Loucy (cell line): ENCODE measurements around the gene NHLH2.

Experiments used
- H2AFZ ChIP-seq: fragments of 200-600 bp; sonication (generic); 2 replicates; pipeline ENCODE4 v1.6.0; 2016; ENCODE audit warnings: antibody characterized with exemption, mild to moderate bottlenecking, low read length, moderate library complexity
- H3F3A ChIP-seq: fragments of 200-600 bp; 2 replicates; pipeline ENCODE4 v1.6.0; 2016; ENCODE audit warnings: antibody characterized with exemption, low read depth, mild to moderate bottlenecking
- H3K27me3 ChIP-seq: fragments of 200-600 bp; sonication (generic); 2 replicates; pipeline ENCODE4 v1.6.1; 2014; ENCODE audit warnings: low read length, mild to moderate bottlenecking; ENCODE audit not compliant: insufficient read depth, poor library complexity, severe bottlenecking
- H3K36me3 ChIP-seq: fragments of 200-600 bp; sonication (generic); 2 replicates; pipeline ENCODE4 v1.6.1; 2016; ENCODE audit warnings: low read length; ENCODE audit not compliant: insufficient read depth
- H3K4me1 ChIP-seq: fragments of 200-600 bp; sonication (generic); 2 replicates; pipeline ENCODE4 v1.5.1; 2014; ENCODE audit warnings: low read length, mild to moderate bottlenecking; ENCODE audit not compliant: insufficient read depth, poor library complexity, severe bottlenecking
- H3K4me2 ChIP-seq: fragments of 200-600 bp; sonication (generic); 2 replicates; pipeline ENCODE4 v1.6.0; 2014; ENCODE audit warnings: antibody characterized with exemption, low read length, low read depth, mild to moderate bottlenecking; ENCODE audit not compliant: poor library complexity, severe bottlenecking
- H3K4me3 ChIP-seq: fragments of 200-600 bp; sonication (generic); 2 replicates; pipeline ENCODE4 v1.5.1; 2014; ENCODE audit warnings: low read length, mild to moderate bottlenecking, mixed read lengths; ENCODE audit not compliant: poor library complexity, severe bottlenecking
- H3K79me2 ChIP-seq: fragments of 200-600 bp; sonication (generic); 2 replicates; pipeline ENCODE4 v1.6.1; 2014; ENCODE audit warnings: low read length; ENCODE audit not compliant: insufficient read depth
- H3K9ac ChIP-seq: fragments of 200-600 bp; sonication (generic); 2 replicates; pipeline ENCODE4 v1.6.0; 2014; ENCODE audit warnings: mild to moderate bottlenecking, low read depth, low read length, moderate library complexity; ENCODE audit not compliant: poor library complexity, severe bottlenecking
- H3K9me2 ChIP-seq: fragments of 200-600 bp; sonication (generic); replicated peaks from 2 replicates; pipeline ENCODE4 v1.6.1; 2016; ENCODE audit warnings: low read depth, low read length, mixed read lengths
- H3K9me3 ChIP-seq: fragments of 200-600 bp; sonication (generic); 2 replicates; pipeline ENCODE4 v1.6.1; 2014; ENCODE audit warnings: mild to moderate bottlenecking, antibody characterized with exemption, low read length, low read depth; ENCODE audit not compliant: insufficient read depth
- H4K20me1 ChIP-seq: fragments of 200-600 bp; sonication (generic); 2 replicates; pipeline ENCODE4 v1.6.0; 2014; ENCODE audit warnings: antibody characterized with exemption, low read length, mild to moderate bottlenecking; ENCODE audit not compliant: insufficient read depth, poor library complexity, severe bottlenecking
- CTCF ChIP-seq: fragments of 200-600 bp; sonication (generic); conservative IDR thresholded peaks from 2 replicates; pipeline ENCODE4 v1.5.1; 2014; ENCODE audit warnings: mild to moderate bottlenecking, antibody characterized with exemption, low read length
- EZH2phosphoT487 ChIP-seq: fragments of 200-600 bp; IDR thresholded peaks from 2 replicates; pipeline ENCODE4 v1.6.1; 2018; ENCODE audit warnings: antibody characterized with exemption, mild to moderate bottlenecking, moderate library complexity, borderline replicate concordance

NHLH2 gene

GRCh38 chr1:115865704-115866380 is 24.9 kb upstream of the NHLH2 start:
- Histone ChIP-seq H4K20me1 (no peaks in the 10 kb centered on the region), H3K9me3 (no peaks in the 10 kb centered on the region), H3F3A (no peaks in the 10 kb centered on the region), H3K9me2 (no peaks in the 10 kb centered on the region), H3K36me3 (no peaks in the 10 kb centered on the region), H3K79me2 (no peaks in the 10 kb centered on the region), H3K4me1 (no peaks in the 10 kb centered on the region), H3K4me3 (no peak overlapping the region), H3K9ac (no peak overlapping the region), H3K27me3 (no peaks in the 10 kb centered on the region), H2AFZ (no peak overlapping the region), H3K4me2 (no peak overlapping the region)
- TF ChIP-seq EZH2phosphoT487: no peak
- no peak for TF ChIP-seq CTCF

DNA sequence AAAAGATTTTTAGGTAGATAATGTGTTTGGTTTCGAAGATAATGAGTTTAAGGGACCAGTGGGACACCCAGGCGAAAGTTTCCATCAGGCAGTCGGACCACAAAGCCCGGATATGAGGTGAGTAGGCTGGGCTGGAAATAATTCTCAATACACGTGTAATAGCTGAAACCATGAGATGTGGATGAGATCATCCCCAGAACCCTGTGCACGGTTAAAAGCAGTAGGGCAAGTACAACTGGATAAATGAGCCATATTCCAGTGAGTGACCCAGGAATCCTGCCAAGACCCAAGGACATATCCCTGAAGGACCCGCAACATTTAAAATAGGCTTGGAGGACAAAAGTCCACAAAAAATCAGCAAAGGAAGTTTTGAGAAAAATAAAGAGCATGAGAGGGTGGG is 21.5 kb upstream of the NHLH2 start:
- Histone ChIP-seq H4K20me1 (no peaks in the 10 kb centered on the region), H2AFZ (no peak overlapping the region), H3K79me2 (no peaks in the 10 kb centered on the region), H3K4me3 (no peak overlapping the region), H3K9me2 (no peaks in the 10 kb centered on the region), H3K4me2 (no peak overlapping the region), H3K4me1 (no peaks in the 10 kb centered on the region), H3K9me3 (no peaks in the 10 kb centered on the region), H3F3A (no peaks in the 10 kb centered on the region), H3K9ac (no peak overlapping the region), H3K36me3 (no peaks in the 10 kb centered on the region), H3K27me3 (no peaks in the 10 kb centered on the region)
- TF ChIP-seq EZH2phosphoT487 (no peak), CTCF (no peak)

DNA sequence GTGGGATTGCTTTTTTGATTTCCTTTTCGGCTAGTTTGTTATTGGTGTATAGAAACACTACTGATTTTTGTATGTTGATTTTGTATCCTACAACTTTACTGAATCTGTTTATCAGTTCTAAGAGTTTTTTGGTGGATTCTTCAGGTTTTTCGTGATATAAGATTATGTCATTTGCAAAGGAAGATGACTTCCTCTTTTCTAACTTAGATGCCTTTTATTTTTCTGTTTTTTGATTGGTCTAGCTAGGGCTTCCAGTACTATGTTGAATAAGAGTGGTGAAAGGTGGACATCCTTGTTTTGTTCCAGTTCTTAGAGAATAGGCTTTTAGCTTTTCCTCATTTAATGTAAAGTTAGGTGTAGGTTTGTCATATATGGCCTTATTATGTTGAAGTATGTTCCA is 13.1 kb upstream of the NHLH2 start:
- Histone ChIP-seq H2AFZ (no peak overlapping the region), H3F3A (no peaks in the 10 kb centered on the region), H3K9ac (no peak overlapping the region), H3K79me2 (no peaks in the 10 kb centered on the region), H3K4me2 (no peak overlapping the region), H3K36me3 (no peaks in the 10 kb centered on the region), H3K4me3 (no peak overlapping the region), H4K20me1 (no peaks in the 10 kb centered on the region), H3K4me1 (no peaks in the 10 kb centered on the region), H3K9me3 (no peaks in the 10 kb centered on the region; the same call in 1 of the 2 replicates), H3K27me3 (no peaks in the 10 kb centered on the region), H3K9me2 (no peaks in the 10 kb centered on the region)
- no peak for TF ChIP-seq EZH2phosphoT487
- no peak for TF ChIP-seq CTCF
